Erythroblast (primary cell): ENCODE data around the gene UBN1.

Source experiments
- GATA1 ChIP-seq: IDR thresholded peaks from 2 replicates; pipeline ENCODE4 v1.6.1; 2011; ENCODE audit warnings: low read depth, mild to moderate bottlenecking, control low read depth, low read length, moderate library complexity
- POLR2A ChIP-seq: IDR thresholded peaks from 2 replicates; pipeline ENCODE4 v1.6.1; 2011; ENCODE audit warnings: mild to moderate bottlenecking, low read length

GRCh38 chr16:4904942-4905615 is 57.8 kb downstream of the UBN1 start:
- no peak for TF ChIP-seq POLR2A
- TF ChIP-seq GATA1: no peak
